RPMI7951 (cell line): Measurements from ENCODE around the gene TOP3A. TPM values are rescaled to one million over a fixed set of nuclear protein-coding genes. Genes with fewer than 3 reads are reported as not detected.

Experiments
- DNase-seq: peaks from one replicate; pipeline ENCODE4 v3.0.0-alpha.2; 2012; ENCODE audit warnings: low read depth
- total RNA-seq: library from RNA; depleted of rRNA; stranded (reverse); fragments of >200 nt; shearing (Covaris generic); gene quantifications from 2 replicates; pipeline ENCODE4 v1.2.3, GENCODE V29; 2014; rRNA removed

Gene TOP3A
- total RNA-seq, 1 experiment from 2014 or later, result 22.7 TPM

GRCh38 chr17:18233803-18234518, 80.8 kb downstream of the TOP3A start:
- DNase-seq, result no peak

DNA sequence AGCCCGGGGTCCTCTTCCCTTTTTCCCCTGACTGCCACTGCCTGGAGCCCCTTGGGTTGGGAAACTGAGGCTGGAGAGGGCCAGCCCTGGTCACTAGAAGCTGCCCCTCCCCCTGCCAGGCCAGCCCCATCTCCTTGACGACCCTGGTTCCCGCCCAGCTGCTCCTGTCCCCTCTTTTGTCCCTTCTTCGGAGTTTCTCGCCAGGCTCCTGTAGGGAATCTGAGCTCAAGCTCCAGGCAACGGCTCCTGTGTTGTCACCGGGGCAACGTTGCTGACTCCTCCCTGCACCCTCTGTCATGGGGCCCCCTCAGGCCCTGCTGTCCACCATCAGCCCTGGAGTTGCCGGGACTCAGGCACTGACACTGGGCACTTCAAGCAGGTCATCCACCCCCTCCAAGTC, 83.6 kb downstream of the TOP3A start:
- DNase-seq, result no peak

- no peak for DNase-seq
Measured at GRCh38 chr17:18230288-18231141, 84.3 kb downstream of the TOP3A start.

- no peak for DNase-seq
Measured at GRCh38 chr17:18229771-18230170, 85.0 kb downstream of the TOP3A start.

- DNase-seq, result no peak
Measured at GRCh38 chr17:18229254-18229653, 85.5 kb downstream of the TOP3A start.

GRCh38 chr17:18228176-18228682, 86.6 kb downstream of the TOP3A start:
- no peak for DNase-seq

DNA sequence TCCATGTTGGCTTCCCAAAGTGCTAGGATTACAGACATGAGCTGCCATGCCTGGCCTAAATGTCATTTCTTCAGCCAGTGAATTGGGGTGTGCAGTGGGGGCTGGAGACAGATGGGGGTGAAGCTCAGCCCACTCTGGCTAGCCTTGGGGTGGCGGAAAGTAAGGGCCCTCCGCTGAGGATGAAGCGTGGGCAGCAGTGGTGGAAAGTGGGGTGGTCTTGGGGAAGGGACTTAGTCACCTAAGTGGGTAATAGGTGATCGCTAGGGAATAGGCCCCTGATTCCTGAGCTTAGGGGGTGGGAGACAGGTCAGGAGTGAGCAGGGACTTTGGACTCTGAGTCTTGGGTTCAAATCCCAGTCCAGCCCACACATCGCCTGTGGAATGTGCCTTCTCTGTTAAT, 87.2 kb downstream of the TOP3A start:
- DNase-seq, result no peak

GRCh38 chr17:18226284-18226945, 88.4 kb downstream of the TOP3A start:
- DNase-seq, result no peak

GRCh38 chr17:18225642-18226283, 89.0 kb downstream of the TOP3A start:
- DNase-seq, result no peak

GRCh38 chr17:18225121-18225641, 89.6 kb downstream of the TOP3A start, which contains the start of gene LLGL1:
LLGL1 (plus strand) TSS chr17:18225635; CDS start chr17:18225683, 48 bp downstream.
- peak; percentile 91 for DNase-seq

DNA sequence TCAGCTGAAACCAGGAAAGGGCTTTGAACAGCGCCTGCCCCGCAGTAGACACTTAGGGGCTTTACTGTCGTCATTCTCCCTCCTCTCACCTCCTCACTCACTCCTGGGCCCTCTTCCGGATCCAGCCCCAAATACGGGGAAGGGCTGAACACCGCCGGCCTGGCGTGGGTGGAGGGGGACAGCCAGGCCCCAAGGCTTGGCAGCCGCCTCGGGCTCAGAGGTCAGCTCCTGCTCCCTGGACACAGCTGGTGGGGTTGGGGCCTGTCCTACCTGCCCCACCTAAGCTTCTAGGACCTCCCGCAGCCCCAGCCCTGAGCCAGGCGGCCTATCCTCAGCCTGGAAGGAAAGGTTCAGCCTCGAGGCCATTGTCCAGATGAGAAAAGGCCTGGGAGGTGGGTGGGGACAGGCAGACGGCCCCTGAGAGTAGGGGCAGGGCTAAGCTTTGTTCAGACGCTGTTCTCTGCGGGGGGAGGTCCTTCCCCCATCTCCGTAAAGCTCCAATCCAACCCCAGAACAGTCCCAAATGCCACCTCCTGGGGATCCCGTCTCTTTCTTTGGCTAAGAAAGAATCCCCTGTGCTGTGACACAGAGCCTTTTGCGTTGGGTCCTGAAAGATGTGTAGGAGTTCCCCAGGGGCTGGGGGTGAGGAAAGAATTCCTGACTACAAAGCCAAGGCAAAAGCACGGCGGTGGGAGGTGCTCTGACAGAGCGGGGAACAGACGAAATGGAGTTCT, 90.2 kb downstream of the TOP3A start:
- DNase-seq, result no peak

DNA sequence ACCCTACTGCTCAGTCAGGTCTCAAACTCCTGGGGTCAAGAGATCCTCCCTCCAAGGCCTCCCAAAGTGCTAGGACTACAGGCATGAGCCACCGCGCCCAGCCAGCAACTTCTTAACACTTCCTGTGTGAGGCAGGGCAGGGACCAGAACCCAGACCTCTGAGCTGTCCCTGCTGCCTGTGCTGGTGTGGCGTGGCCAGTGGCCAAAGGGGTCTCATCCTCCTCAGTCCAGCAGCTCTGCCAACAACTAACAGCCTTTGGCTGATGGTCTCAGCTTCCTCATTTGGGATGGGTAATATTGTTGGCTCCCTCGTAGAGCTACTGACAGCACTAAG, 90.8 kb downstream of the TOP3A start:
- no peak for DNase-seq

Other genes with a start within 250 kb of the TOP3A start
- 25.7 and 45.5 TPM in 2 replicates for gene DRG2, start 227.0 kb downstream of the TOP3A start, total RNA-seq
- 0.24 TPM in 1 of 2 replicates, not detected in the other for gene MYO15A, start 206.2 kb downstream of the TOP3A start, total RNA-seq
- gene ALKBH5, start 131.2 kb downstream of the TOP3A start, total RNA-seq, result 62.8 and 65.1 TPM in 2 replicates
- gene LLGL1, start 89.4 kb downstream of the TOP3A start, total RNA-seq, result 12.1 and 20.0 TPM in 2 replicates
- 130 and 143 TPM in 2 replicates for gene FLII, start 56.3 kb downstream of the TOP3A start, total RNA-seq
- 4.6 and 4.8 TPM in 2 replicates for gene MIEF2, start 54.3 kb downstream of the TOP3A start, total RNA-seq
- gene SMCR8, start 299 bp upstream of the TOP3A start, total RNA-seq, result 5.6 and 5.9 TPM in 2 replicates
- 19.0 and 19.3 TPM in 2 replicates for gene SHMT1, start 48.6 kb upstream of the TOP3A start, total RNA-seq
- not detected in 2 replicates for gene EVPLL, start 62.8 kb upstream of the TOP3A start, total RNA-seq
- gene LGALS9C, start 161.8 kb upstream of the TOP3A start, total RNA-seq, result not detected in 2 replicates